CD4-positive, alpha-beta T cell treated with Interleukin-15 for 4 hours (primary cell): ENCODE measurements around the gene CLNK.
"Not testable (repeated sequence)": the region's sequence is repeated elsewhere in the genome, so short reads cannot be mapped to it uniquely, and the experiment has no call there.

Experiments used
- DNase-seq: peaks from one replicate; pipeline ENCODE4 v3.0.0-alpha.2; 2020; ENCODE audit warnings: low spot score

Gene CLNK

DNA sequence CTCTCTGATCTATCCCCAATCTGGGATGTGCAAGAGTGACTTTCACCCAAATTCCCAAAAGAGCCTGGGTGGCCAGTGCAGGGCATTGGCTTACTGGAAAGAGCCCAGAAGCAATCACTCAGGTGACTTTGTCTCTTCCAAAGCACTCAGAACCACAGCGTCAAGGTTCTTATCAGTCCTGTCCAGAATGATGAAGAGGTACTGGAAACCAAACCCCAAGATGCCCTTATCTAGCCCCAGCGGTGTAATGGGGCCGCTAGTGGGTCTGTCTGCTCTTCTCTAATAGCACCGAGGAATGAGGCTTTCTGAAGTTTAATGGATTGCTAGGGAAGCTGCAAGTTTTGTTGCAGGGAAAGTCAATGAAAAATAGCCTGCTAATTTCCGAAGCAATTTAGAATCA, 21.6 kb downstream of the CLNK start:
- DNase-seq: no peak

DNA sequence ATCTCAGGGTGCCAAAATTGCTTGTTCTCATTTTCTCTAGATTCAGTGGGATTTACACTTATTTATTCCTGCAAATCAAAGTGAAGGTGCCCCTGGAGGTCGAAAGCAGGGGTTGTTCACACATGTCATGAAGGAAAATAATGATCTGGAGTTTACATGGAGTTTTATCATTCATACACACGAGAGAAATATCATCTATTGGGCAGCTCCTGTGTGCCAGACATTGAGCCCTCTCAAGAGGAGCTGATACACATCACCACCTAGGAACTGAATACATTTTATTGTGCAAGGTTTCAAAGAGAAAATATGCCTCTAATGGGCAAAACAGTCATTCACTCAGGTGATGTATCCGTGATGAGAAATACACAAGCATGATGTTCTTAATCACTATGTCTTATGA, 23.5 kb downstream of the CLNK start:
- no peak for DNase-seq

DNA sequence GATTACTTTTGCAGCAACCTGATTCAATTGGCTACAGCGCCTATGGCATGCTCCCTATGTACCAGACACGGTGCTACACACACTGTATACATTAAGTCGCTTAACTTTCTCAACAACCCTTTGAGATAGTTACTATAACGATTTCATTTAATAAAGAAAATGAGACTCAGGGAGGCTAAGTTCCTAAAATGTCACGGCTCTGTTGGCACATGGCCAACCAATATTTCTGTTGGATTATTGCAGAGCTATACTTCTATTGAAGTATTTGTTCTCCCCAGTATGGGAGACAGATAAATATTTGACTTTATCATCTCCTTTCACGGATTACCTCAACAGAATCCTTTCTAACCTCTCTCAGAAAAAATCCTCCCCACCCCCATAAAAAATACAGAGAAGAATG, 25.3 kb downstream of the CLNK start:
- DNase-seq: no peak

DNA sequence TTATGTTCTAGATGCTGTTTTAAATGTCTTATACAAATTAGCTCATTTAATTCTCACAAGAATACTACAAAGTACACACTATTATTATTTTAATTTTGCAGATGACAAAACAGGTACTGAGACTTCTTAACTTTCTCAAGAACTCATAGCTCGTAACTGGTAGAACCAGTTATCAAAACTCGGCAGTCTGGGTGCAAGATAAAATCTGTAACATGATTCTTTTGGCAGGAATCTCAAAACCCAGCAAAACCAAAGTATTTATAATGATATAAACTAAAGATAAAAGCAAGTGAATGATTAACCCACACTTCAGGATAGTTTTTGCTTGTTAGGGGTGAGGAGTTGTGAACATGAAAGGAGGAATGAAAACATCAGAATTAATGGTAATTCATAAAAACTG, 27.6 kb downstream of the CLNK start:
- no peak for DNase-seq

DNA sequence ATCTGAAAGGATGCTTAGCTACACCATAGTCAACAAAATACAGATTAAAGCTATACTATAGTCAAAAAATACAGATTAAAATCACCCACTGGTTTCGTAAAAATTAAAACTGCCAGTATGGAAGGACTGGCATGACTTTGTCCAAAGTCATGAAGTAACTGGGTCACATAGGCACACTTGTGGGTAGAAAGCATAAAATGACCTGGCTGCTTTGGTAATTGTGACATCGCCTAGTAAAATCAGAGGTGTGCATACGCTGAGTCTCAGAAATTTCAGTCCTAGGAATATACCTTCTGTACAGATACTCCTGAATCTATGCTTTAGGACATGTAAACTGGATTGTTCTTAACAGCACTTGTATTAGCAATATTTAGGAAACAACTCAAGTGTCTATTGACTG, 28.1 kb downstream of the CLNK start:
- no peak for DNase-seq

DNA sequence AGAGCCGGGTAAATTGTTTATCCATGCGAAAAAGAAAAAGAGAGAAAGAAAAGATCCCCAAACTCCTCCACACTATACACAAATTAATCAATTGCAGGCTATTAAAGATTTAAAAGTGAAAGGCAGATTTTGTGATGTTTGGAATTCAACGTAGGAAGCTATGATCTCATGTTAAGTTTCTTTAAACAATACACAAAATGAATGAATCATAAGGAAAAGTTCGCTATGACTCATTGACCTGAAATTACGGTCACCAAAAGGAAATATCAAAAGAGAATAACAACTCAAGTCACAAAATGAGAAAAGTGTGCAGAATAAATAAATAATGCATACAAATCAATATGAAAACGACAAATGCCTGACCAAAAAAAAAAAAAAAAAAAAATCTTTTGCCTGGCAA, 28.6 kb downstream of the CLNK start:
- DNase-seq: no peak

DNA sequence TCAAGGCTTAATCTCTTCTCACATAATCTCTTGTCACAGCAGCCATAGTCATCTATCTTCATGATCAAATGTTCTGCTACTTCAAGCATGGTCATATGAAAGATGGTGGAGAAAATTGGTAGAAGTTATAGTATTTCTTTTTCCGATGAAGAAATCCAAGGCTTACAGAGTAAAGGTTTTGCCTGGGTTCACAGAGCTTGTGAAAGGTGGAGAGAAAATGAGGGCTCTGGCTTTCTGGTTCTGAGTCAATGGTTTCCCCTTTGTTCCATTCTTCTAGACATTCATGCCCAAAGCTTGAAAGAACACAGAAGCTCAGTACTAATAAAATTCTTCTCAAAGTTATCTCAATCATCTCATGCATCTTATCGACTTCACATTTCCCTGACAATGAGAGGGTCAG, 36.1 kb downstream of the CLNK start:
- DNase-seq: no peak

DNA sequence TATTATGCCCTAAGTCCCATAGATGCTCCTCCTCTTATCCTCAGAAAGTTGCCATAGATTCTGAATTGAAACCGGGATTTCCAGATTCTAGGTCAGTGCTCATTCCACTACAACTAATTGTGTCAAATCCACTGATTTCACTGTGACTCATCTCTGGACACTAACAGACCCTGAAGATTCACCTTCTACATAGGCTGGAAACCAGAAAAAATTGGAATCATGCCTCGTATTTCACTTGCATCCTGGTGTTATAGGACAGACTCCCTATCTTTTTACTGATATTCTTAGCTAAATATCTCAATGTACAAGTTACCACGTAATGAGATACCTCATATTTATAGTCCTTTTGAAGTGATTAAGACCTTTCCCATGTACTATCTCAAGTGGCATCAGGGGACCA, 36.7 kb downstream of the CLNK start:
- DNase-seq: no peak

DNA sequence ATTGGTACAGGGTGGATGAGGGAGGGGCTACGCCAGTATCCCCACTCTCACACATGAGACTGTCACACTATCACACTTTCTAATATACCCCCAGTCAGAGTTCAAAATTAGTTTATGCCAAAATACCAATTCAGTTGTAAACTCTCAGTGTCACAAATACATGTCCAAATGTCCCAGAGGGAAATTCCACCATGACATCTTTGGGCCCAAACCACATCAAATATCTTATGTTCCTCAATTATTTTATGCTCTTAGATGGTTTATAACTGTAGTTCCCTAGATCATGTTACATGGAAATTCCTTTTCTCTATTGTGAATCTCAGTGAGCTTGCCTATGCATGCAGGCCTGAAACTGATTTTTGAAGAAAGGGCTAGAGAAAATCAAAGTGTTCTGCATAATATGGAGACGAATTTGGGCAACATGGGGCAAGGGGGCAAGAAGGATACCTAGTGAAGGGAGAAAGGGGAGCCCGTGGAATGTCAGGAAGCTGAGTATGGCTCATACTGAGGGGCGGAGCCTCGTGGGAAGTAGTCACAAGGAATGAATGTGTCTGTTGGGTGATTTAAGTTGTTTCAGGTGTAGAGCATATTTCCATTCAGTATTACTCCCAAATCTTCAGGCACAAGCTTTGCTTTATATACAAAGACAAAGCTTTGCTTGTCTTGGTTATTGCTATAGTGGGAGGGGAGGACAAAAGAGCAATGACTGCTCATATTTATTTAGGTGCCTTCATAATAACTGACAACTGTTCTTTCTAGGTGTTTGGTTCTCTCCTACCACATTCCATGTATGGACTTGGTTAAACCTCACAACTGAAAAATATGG, 40.8 kb downstream of the CLNK start:
- no peak for DNase-seq

DNA sequence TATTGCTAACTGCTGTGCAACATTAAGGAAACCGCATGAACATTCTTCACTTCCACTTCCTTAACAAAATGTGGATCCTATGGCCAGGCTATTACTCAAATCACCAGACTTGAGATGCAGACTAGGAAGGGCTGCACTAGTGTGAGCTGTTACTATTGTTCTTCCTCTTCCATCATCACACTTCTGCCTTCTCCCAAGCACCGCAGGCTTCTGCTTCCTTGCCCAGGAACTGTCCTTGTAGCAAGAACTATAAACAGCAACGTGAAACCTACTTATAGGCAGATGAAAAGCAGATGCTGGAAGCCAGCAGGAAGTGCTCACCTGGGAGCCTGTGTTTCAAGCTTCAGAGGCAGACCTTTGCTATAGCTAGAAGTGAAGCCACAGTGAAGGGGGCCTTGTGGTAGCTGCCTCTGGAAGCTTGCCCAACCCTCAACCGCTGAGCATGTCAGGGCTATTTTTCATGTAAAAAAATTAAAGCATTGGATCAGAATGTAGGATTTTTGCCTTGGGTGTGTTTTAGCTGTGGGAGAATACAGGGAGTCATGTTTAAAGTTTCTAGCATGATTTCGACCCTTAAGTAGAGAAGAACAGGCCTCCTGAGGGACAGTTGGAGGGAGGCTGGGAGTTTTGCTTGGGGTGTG, 43.9 kb downstream of the CLNK start:
- no peak for DNase-seq

DNA sequence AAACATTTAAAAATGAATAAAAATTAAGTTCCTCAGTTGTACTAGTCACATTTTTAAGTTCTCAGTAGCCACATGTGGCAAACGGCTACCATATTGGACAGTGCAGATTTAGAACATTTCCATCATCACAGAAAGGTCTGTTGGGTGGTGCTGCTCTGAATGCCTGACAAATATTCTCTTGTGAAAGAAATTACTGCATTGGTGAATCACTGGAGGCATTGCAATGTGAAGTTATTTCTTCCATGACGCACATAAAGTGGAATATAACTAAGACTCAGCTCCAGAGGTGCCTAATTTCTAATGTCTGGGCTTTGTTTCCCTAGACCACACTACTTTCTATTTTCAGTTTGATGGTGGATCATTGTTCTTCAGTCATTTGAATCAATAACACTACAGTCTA, 44.9 kb downstream of the CLNK start:
- DNase-seq: no peak

DNA sequence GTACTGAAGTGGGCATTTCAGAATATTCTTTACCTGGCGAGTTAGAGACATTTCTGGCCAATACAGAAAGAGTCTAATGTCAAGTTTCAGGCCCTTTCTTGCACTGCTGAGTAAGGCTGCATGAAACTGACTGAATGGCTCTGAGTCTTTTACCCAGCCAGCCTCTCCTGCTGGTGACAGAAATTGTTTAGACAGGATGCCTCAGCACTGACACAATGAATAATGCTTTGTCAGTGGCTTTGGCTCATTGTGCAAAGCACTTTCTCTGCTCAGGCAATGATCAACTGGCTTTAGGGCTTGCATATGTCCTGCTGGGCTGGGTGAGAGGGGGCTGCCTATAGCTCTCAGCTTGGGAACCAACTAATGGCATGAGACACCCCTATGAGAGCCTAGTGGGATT, 45.5 kb downstream of the CLNK start:
- no peak for DNase-seq

DNA sequence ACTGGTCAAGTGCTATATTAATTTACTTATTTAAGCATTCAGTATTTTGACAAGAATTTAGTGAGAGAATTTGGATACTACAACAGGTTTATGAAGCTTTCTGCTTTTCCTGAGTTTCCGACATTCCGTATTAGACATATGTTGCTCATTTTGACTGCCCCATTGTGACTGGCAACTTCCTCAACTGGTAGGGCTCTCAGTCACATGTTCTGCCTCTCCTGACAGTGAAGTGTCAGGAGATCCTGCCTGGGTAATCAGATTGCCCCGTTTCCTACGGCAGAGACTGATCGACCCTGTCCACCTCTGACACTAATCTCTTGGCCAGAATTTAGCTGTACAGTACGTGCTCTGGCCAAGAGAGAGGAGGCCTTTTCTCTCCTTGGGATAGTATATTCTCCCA, 49.5 kb downstream of the CLNK start:
- no peak for DNase-seq

DNA sequence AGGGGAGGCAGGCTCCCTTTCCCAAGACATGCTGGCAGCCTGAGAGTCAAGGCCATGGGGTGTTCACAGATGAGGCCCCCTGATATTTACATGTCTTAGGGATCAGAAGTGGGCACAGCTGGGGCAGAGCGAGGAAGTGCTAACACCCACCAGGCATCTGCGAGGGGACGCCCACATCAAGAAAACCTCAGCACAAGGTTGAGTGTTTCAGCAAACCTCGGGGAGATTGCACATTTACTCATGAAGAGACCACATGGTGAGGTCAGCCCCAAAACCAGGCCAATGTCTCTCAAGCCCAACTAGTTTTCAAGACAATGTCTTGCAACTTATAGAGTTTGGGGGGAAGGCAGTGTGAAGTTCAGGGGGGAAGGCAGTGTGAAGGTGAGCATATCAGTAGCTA, 55.2 kb downstream of the CLNK start:
- no peak for DNase-seq

DNA sequence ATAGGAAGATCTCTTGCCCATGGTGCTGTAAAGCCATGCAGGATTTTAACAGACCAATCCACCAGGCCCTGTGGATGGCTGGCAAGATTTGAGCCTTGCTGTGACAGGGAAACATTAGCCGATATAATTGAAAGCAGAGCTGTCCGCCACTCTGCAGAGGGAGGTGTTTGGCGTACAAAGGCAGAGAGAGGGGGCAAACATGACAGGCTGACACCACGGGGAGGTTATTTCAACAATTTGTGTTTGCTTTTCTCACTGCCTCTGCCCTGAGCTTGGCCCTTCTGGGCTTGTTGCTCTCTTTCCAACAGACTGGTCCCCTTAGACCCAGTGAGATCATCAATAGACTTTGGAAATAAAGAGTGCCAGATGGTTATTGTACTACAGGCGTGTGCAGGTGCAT, 59.4 kb downstream of the CLNK start:
- no peak for DNase-seq

DNA sequence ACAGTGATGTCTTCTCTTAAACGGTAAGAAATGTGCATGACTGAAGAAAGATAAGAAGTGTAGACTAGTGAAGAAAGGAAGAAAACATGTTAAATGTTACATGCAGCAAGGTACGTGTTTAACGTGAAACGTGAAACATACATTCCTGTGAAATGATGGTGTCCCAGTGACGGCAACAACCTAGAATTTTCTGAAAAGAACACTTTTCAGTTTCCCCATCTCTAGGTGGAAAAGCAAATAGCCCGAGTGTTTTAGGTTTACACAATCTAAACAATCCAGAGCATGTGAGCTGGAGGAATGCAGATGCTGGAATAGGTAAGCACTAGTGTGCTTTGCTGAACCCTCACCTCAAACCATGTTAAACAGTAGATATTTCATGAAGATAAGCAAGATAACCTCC, 60.7 kb downstream of the CLNK start:
- no peak for DNase-seq

DNA sequence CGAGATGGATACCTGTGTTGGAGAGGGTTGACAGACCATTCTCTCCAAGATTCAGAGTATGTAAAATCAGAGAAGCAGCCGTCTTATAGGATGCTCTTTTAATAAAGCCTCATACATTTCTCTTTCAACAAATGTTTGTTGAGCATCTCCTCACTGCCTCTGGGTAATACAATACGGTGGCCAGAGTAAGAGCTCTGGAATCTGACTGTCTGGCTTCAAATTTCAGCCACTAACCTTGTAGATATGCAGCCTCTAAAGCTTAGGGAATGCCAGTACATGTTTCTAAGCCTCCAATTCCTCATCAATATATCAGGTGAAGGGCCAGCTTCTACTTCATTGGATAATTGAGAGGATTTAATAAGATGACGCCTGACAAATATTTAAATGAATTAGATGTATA, 61.3 kb downstream of the CLNK start:
- DNase-seq: no peak

DNA sequence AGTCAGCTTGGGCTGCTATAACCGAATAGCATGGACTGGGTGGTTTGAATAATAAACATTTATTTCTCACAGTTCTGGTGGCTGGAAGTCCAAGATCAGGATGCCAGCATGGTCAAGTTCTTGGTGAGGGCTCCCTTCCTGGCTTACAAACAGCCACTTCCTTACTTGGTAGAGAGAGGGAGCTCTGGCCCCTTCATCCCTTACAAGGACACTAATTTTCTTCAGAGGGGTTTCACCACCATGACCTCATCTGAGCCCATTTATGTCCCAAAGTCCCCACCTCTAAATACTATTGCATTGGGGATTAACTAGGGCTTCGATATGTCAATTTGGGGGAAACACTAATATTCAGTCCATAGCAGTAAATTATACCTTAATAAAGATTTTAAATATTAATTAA, 61.8 kb downstream of the CLNK start:
- DNase-seq: no peak

DNA sequence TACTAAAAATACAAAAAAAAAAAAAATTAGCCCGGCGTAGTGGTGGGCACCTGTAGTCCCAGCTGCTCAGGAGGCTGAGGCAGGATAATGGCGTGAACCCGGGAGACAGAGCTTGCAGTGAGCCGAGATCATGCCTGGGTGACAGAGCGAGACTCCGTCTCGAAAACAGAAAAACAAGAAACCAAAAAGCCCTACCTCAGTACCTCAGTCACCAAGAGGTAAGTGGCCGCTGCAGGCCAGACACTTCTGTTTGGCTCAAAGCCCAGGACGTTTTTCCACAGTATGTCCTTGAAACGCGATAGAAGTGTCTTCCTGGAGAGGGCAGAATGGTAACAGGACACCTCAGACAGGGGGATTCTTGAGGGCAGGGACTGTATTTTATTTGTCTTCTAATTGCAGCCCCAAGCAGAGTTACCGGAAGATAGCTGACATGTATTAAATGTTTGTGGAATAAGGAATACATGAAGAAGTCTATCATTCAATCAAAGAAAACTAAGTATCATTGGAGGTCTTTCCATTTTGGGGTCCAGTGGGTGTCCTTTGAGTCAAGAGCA, 63.6 kb downstream of the CLNK start:
- no peak for DNase-seq

DNA sequence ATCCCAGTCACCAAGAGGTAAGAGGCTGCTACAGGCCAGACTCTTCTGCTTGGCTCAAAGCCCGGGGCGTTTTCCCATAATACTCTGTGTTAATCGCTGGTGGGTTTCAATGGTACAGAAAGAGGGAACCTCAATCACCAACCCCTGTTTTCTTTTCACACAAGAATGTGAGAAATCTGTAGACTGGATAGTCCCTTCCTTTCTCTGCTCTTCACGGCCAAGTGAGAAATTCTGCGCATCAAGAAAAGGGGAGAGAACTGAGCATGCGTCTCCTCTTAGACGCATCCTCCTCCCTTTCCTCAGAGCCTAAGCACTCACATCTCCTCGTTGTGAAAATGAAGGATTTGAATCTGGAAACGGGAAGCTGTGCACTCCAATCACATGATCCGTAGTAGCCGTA, 64.7 kb downstream of the CLNK start:
- no peak for DNase-seq

DNA sequence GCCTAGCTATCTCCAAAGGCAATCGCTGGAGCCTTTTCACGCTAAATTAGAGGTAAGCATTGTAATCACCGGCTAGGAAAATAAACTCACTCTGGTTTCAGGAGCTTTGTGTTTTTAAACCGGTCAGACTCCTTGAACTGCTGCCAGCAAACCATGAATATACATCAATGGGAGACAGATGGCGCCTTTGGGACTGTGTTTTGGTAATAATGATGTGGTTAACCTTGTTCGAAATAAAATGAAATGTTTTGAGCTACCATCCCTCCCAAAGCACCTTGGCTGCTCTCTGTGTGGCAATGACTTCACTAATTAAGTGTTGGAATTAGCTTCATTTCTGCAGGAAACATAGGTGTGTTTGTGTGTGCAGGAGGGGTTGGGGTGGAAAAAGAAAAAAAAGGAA, 65.3 kb downstream of the CLNK start:
- DNase-seq: no peak

DNA sequence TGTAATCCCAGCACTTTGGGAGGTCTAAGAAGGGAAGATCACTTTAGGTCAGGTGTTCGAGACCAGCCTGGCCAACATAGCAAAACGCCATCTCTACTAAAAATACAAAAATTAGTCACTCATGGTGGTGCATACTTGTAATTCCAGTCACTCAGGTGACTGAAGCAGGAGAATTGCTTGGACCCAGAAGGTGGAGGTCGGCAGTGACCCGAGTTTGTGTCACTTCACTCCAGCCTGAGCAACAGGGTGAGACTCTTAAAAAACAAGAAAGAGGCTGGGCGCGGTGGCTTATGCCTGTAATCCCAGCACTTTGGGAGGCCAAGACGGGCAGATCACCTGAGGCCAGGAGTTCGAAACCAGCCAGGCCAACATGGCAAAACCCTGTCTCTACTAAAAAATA, 69.6 kb downstream of the CLNK start:
- not testable (repeated sequence) for DNase-seq

DNA sequence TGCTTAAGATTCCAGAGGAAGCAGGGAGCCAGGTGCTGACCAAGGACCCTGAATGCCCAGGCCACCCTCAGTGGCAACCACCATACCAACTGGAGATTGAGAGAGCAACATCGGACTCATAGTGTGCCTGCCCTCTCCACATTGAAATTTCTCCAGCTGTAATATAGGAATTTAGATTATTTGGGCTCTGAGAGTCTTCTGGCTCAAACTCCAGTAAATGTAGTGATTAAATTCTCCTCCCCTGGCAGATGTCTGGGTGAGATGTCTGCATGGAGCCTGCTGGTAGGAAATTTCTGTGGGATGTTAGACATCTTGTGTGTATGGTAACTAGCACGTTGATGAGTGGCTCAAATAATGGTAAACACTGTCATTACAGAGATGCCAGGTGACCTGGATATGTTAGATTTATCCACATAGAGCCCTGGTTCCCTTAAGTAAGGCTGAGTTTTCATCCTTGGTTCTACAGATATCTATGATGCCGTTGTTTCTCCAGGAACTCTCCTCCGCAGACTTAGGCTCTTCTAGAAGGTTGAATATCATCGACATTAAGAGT, 70.6 kb downstream of the CLNK start:
- no peak for DNase-seq
